HG02588 (cell line): ENCODE results near the gene SMIM35.

Experiments
- ATAC-seq: cut with Tn5 transposase; IDR thresholded peaks from one replicate; pipeline ENCODE4 v1.9.1; 2021; ENCODE audit warnings: mild to moderate bottlenecking, moderate library complexity; ENCODE audit not compliant: unreplicated experiment

The SMIM35 gene

GRCh38 chr11:118086913-118087768 is at the start of gene SMIM35:
Gene SMIM35, minus strand, starts transcription at chr11:118086963. Its CDS starts 206 bp downstream, at chr11:118086757.
- ATAC-seq = no peak

- ATAC-seq = no peak
These were observed 49.6 kb upstream of the SMIM35 start for GRCh38 chr11:118136341-118136740.

- no peak for ATAC-seq
These were observed 49.0 kb upstream of the SMIM35 start for GRCh38 chr11:118135796-118136165.

- ATAC-seq = no peak
These were observed 48.5 kb upstream of the SMIM35 start for GRCh38 chr11:118135051-118135795.

GRCh38 chr11:118133816-118134215 is 47.1 kb upstream of the SMIM35 start:
- no peak for ATAC-seq

GRCh38 chr11:118132385-118133151 is 45.8 kb upstream of the SMIM35 start:
- ATAC-seq = no peak

- no peak for ATAC-seq
These were observed 42.9 kb upstream of the SMIM35 start for GRCh38 chr11:118129471-118130172.

- ATAC-seq = no peak
These were observed 42.1 kb upstream of the SMIM35 start for GRCh38 chr11:118128721-118129470.

- no peak for ATAC-seq
These were observed 41.5 kb upstream of the SMIM35 start for GRCh38 chr11:118128310-118128709.

- no peak for ATAC-seq
These were observed 39.5 kb upstream of the SMIM35 start for GRCh38 chr11:118126082-118126838.

- no peak for ATAC-seq
These were observed 38.3 kb upstream of the SMIM35 start for GRCh38 chr11:118124929-118125535.

GRCh38 chr11:118120793-118121192 is 34.0 kb upstream of the SMIM35 start:
- ATAC-seq = no peak

GRCh38 chr11:118117790-118118601 is 31.2 kb upstream of the SMIM35 start:
- no peak for ATAC-seq

- ATAC-seq = no peak
These were observed 28.3 kb upstream of the SMIM35 start for GRCh38 chr11:118115048-118115447.

- no peak for ATAC-seq
These were observed 27.5 kb upstream of the SMIM35 start for GRCh38 chr11:118114266-118114665.

- no peak for ATAC-seq
These were observed 26.1 kb upstream of the SMIM35 start for GRCh38 chr11:118112711-118113430.

- ATAC-seq = no peak
These were observed 24.9 kb upstream of the SMIM35 start for GRCh38 chr11:118111744-118112035.
